ENCODE results near the gene SUN5.
A peak's percentile ranks its signal among the peaks of the same experiment; 100 is the strongest.

SUN5 gene

DNA sequence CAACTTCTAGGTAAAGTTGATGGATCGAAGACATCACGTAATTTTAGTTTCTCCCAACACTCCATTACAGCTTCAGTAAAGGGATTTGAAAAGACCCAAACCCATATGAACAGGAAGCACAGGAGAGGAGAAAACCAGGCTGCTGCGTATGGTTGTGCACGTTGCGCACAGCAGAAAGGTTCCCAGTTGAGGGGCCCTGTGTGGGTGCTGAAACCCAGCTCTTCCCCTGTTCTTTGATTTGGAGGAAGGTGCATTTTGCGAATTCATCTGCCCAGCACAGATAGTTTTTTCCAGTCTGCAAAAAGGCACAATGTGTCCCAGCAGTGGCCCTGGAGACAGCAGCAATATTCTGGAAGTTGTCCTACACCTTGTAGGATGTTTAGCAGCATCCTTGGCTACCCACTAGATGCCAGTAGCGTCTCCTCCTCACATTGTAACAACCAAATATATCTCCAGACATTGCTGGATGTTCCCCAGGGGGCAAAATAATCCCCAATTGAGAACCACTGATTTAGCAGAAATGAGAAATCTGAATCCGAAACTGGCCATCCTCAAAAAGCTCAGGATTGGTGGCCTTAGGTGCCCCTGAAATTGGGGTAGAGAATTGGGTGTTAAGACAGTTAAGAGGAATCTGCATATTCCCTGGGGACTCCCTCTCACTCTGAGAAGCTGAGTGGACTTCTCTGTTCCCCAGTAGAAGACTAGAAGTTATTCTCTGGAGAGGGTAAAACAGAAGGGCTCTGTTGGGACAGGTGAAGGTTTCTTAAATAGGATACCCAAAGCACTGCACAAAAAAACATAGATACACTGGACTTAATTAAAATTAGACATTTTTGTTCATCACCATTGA is 12.2 kb downstream of the SUN5 start:
- DNase-seq, result no peak

DNA sequence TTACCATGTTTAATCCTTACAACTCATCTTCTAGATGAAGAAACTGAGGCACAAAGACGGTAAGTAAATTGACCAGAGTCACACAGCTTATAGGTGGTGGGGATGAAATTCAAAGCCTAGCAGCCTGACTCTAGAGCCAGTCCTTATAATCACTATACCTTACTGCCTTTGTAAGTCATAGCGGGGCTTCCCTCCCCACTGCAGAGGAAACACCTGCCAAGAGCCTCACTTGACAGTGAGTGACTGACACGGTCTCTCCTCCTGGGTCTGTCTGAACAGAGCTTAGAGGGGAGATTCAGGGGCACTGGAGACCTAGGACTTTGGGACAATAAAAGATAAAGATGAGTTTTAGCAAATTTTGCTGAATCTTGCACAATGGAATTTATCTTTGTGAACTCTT is 12.8 kb downstream of the SUN5 start:
- no peak for DNase-seq

DNA sequence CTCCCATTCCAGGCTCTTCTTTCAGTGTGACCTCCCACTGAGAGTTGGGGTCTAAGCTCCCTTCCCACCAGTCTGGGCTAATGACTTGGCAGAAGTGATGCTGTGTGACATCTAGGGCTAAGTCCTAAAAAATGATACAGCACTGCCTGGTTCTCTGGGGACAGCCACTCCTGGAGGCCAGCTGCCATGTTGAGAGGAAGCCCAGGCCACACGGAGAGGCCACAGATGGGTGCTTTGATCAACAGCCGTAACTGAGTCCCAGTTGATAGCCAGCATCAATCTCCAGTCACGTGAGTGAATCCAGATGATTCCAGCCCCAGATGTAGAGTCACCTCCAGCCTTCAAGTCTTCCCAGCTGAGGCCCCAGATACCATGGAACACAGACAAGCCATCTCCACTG is 13.8 kb downstream of the SUN5 start:
- DNase-seq, result no peak

DNA sequence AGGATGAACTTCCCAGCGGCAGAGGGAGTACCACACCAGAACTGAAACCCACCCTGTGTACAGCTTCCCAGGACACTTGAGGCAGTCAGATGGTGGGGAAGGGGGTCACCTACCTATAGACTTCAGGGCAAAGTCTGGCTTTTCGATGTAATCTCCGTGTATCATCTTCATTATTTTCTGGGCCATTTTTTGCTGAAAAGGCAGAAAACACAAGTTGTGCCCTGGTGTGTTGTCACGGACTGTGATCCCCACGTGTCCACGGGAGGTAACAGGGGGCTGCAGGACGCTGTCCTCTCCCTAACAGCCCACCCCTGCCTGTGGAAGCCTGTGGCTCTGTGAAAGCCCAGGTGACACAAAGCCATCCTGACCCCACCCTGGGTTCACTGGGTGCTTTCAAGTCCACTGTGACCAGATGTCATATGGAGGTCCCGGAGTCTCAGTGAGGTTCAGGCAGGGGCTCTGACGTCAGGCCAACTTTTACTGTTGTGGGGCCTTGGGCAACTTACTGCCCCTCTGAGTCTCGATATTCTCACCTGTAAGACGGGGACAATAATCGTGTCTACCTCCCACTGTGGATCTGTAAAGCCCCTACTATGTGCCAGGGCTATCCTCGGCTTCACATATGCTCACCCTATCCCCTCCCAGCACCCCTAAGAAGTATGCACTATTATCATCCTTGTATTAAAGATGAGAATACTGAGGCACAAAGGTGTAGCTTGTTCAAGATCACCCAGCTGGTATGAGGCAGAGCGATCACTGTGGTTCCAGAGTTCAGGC is 14.5 kb downstream of the SUN5 start:
- DNase-seq, result no peak

DNA sequence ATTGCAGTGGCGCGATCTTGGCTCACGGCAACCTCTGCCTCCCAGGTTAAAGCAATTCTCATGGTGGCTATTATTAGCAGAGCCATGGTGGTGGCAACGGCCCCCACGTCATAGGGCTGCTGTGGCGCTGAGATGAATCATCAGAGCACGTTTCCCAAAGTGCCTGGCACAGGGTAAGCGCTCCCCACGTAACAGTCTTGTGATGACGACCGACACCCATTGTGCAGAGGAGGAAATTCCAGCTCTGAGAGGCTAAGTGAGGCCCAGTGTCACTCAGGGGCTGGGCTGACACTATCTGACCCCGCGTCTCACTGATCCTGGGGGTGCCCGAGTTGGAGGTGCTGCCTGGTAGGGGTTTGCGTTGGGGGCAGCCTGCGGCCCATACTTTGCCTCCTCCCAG is 16.2 kb downstream of the SUN5 start:
- peak; percentile 36 for DNase-seq

DNA sequence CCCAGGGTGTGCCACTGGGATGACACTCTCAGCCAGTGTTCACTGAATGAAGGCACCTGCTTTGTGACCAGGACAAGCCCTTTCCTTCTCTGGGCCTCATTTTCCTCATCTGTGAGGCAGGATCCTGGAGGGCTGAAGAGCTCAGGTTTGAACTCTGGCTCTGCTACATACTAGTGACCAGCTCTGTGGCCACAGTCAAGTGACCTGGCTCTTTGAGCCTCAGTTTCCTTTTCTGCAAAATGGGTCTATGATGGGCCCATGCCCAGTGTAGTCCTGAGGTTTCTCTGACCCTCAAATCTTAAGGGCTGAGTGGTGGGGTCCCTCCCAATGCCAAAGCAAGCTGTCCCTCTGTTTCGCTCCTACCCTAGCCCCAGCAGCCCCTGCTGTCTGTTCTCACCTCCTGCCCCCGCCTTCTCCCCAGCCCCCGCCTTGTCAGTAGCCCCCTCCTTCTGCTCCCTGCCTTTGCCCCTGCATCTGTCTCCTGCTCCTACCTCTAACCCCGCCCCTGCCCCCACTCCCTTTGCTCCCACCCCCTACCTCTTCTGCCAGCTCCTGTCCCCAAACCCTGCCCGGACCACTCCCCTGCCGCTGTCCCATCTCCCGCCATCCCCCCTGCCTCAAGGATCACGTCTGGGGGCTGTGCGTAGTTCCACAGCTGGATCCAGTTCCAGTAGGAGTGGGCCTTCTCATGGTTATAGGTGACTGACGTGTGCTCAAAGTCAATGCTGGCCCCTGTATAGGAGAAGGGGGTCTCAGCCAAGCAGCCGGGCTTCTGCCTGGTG is 17.0 kb downstream of the SUN5 start:
- DNase-seq, result no peak

DNA sequence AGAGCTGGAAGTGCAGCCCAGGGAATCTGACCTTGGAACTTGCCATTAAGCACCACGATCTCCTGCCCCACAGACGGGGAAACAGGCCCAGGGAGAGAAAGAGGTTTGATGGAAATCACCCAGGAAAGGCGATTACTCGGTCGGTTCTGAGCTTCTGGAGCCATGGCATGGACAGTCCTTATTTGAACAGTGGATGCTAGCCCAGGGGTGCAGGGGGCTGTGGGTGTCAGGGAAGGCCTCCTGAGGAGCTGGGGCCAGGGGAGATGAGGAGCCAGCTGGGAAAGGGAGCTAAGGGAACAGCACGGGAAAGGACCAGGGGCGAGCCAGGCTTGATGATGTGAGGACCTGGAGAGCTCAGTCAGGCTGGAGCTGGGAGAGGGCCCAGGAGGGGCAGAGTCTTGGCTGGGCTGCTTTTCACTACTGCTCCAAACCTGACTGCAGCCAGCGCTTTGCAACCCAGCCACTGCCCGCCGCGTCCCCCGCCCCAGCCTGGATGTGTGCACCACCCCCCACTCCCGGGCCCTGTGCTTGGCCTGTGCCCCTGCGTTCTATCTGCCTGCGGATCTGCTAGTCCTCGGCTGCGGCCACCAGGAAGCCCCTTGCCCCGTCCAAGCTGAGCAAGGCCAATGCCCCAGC is 17.8 kb downstream of the SUN5 start:
- DNase-seq, result no peak

DNA sequence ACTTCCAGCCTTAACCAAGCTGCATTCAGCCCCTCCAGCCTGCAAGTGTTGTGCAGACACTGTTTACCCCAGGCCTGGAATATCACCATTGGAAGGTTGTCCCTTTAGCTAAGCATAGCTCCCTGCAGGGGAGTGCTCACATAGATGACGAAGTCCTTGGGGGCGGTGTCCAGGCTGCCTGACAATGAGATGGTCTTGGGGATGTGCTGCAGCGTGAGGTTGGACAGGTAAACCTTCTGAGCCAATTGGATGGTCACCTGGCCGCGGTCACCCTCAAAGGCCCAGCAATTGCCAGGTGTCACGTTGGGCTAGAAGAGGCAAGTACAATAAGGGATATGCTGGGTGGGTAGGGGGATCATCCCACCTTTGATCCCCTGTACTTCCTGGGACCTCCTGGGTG is 18.6 kb downstream of the SUN5 start:
- DNase-seq, result no peak

DNA sequence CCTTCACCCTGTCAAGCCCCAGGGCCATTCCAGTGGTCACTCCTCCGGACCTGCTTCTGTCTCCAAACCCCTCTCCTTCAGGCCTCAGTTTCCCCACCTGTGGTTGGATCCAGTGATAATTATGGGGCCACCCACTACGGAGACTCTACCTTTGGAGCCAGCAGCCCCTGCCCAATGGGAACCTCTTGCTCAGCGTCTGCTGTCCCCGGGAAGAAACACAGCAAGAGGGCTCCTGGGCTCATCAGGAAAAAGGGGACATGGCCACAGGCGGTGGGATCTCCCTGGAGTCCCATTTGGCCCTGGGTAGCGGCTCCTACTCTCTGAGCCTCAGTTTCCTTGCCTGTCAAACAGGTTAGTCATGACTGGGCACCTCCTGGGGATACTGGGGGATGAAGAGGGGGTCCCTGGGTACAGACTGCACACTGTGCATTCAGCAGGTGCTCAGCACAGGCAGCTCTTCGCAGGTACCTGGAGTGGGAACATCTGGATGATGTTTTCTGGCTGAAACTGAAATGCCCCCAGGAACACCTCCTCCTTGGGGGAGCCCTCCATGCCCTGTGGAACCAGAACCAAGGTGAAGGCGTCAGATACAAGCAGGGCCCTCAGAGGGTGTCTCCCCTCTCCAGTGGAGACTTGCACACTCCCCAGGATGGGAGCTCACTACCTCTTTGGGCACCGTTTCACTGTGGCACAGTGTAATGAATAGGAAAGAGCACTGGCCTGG is 19.4 kb downstream of the SUN5 start:
- DNase-seq, result no peak

DNA sequence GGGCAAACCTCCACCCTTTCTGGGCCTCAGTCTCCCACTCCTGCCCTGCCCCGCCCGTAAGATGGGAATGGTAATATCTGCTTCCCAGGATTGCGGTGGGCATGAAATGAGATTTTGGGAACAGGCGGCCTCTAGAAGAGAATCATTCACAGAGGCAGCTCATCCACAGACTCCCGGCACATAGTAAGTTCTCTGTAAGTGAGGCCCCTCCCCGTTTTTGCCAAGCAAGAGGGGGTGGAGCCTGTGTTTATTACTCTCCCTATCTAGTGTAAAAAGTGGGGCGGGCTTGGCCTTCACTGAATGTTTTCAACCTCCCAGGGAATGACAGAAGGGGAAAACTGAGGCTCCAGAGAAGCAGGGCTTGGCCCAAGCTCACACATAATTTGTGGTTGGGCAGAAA is 20.0 kb downstream of the SUN5 start:
- DNase-seq, result no peak

DNA sequence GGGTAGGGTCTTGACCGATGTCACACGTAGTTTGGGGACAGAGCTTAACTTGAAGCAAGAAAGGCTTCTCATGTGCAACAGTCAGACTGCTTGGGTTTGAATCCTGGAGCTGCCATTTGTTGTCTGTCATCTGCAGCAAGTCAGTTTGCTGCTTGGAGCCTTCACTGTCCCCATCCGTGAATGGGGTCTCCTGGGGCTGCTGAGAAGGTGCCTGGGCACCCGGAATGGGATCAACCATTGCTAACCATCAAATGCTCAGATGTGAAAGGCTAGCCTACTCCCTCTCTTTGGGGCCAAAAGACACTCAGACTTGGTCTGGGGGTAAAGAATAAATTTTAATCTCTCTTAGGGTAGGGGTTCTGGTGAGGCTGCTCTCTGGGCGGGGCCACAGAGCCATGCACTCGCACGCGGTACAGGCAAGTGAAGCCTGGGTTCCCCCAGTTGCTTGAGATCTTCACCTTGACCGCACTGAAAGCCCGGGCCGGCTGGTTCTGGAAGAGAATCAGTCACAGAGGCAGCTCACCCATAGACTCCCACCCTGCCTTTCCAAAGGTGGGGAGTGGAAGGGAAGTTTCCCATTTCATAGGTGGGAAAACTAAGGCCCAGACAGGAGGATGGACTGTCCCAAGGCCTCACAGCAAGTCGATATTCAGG is 20.6 kb downstream of the SUN5 start:
- DNase-seq, result no peak

DNA sequence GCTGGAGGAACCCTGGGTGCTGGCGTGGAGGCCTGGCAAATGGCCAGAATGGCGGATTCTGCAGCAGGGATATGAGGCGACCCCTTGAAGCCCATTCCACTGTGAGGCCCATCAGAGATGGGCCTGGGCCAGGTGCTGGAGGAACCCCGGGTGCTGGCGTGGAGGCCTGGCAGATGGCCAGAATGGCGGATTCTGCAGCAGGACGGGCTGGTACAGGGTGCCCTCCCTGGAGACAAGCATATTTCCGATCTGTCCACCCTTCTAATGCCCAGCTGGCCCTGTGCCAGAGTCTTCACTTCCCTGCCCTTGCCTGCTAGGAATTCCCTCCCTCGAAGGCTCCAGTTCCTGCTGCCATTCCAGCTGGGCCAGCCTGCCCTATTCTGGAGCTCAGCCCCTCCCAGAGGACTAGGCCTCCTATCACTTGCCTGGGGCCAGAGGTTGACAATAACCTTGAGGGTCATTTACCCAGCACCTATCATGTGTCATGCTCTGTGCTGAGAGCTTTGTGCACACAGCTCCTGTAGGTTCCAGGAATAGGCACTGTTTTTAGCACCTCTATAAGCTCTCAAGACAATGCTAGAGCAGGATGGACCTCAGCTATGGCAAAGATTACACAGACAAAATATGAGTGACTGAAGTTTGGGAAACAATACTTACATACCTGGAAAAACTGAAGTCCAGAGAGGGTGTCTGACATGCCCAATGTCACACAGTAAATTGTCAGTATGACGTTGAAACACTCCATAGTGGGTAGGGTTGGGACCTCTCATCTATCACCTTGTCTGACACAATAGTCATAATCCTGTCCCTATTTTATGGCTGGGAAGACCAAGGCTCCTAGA is 21.4 kb downstream of the SUN5 start:
- no peak for DNase-seq

DNA sequence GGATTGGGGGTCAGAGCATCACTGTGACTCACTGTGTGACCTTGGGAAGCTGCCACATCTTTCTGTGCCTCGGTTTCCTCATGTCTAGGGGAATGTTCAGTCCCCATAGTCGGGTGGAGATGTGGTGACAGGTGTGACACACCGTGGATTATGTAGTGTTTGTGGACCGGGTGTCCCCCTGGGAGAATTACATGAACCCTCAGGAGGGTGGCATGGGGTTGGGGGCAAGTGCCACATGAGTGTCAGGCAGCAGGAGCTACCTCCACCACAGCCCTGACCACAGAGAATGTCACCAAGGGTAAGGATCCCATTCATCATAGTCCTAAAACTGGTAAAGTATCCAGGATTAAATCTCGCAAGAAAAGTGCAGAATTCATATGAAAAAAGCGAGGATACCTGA is 23.2 kb downstream of the SUN5 start:
- DNase-seq, result no peak

DNA sequence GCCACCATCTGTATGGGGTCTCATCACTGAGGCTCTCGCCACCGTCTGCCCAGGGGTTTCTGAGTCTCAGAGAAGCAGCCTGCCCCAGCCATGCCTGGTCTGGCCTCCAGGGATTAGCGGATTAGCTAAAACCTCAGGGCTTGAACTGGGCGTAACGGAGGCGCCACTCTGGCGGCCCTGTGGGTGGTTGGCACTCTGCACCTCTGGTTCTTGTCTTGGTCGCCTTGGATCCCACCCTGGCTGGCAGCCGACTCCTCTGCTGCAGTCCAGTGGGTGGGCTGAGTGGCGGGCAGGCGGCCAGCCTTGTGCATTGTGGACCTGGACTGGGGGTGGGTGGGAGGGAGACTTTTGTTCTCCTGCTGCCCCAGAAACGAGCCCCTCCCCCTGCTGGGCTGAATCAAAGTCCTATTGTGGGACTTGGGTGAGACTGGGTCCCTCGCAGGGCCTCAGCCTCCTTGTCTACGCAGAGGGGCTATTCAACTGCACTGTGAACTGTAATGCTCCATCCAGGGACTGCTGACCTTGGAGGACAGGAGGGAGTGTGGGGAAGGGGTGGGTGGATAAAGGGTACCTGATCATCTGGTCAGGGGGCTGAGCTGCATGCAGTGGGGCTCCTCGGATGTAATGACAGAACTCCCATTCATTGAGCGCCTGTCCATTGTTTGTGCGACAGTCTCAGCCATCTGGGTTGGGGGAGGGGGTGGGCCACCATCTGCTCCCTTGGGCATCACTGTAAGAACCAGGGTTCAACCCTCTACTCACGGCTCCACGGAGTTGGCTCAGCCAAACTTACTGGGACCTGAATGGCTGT is 23.9 kb downstream of the SUN5 start:
- DNase-seq, result no peak

DNA sequence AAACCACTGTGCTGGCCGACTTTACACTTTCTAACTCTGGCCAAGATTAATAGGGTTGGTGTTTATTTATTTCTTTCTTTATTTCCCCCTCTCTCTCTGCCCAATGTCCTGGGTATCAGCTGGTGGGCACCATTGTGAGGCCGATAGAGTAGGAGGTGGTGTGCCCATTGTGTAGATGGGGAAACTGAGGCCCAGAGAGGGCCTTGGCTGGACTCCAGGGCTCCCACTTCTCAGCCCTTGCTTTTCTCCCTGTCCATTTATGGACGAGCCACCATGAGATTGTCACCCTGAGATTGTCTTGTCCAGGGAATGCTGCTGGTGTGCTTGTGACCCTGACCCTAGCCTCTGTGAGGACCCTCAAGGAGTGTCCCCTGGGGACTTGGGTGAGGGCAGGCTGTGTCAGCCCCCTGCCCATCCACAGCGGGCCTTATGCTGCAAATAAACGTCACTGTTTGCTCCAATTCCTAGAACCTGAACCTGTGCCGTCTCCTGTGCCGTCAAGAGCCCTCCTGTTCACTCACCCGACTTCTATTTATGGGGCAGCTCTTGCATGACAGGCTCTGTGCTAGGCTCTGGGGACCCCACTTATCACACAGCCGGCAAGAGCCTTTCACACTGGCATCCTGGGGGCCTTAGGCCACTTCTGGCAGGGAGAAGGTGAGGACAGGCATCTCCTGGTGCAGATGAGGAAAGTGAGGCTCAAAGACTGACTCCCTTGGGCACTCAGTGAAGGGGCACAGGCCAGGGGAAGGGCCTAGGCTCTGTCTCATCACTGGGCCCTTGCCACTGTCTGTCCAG is 24.8 kb downstream of the SUN5 start:
- no peak for DNase-seq

DNA sequence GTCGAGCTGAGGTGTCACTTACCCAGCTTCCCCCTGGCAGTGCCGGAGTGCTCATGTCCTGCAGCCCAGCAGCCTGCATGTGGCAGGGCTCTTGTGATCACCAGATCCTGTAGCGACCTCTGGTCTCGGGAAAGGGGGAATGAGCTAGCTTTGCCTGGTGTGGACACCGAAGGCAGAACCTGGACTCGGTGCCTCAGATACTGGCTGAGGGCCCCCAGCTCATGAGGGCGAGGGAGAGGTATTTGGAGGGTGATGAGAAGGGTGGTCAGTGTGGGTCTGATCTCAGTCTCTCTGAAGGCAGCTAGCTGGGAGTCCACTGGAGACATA is 26.3 kb downstream of the SUN5 start:
- DNase-seq, result no peak

DNA sequence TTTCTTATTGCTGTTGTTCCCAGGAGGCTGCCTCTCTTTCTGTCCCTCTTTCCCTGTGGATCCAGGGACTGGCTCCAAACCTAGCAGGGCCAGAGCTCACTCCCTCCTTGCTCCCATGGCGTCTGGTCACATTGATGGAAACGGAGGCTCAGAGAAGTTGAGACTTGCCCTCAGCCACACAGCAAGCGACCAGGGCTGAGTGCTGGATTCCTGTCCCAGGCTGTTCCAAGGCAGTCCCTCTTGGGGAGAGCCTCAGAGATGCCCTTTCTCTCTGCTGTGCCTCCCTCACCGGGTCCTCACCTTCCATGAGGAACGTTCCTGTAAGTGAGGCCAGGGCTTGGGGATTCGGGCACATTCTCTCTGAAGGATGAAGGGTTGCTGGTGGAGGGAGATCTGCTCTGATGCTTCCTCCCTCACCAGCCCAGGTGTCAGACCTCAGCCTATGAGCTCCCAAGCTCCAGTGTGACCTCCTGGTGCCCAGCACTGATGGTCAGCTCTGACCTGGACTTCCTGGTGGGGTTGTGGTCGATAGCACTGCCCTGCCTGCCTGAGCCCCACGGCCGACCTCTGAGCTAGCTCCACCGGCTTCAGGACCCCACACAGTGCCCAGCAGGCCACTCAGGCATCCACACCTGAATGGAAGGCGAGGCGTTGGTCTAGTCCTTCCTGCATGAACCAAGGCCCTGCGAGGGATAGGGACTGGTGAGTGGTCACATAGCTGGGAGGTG is 26.8 kb downstream of the SUN5 start:
- no peak for DNase-seq

DNA sequence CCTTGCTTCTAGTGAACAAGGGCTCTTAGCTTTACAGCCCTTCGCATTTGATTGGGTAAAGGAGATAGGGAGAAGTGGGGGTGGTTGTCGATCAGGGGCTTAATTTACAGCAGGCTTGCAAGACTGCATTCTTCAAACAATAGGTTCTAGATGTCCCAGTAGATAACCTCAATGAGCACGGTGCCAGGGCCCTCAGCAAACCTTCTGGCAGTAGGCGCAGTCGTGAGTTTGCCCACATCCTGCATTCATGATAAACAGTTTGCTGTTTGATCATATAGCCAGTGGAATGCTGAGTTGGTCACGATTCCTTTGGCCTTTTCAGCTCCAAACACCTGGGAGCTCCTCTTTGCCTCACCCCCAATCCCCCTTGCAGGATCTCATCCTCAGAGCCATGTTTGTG is 27.5 kb downstream of the SUN5 start:
- no peak for DNase-seq

All from inflammatory macrophage treated with lipopolysaccharide for 4 hours (primary cell).